GM23248 (cell line): ENCODE results near the gene GLYR1.

Experiments used
- EZH2 ChIP-seq: fragments of 200-600 bp; sonication (generic); IDR thresholded peaks from 2 replicates; pipeline ENCODE4 v1.6.1; 2018; ENCODE audit warnings: antibody characterized with exemption, mild to moderate bottlenecking; ENCODE audit not compliant: insufficient read depth, poor library complexity, severe bottlenecking
- EZH2phosphoT487 ChIP-seq: fragments of 200-600 bp; sonication (generic); IDR thresholded peaks from 2 replicates; pipeline ENCODE4 v1.6.1; 2018; ENCODE audit warnings: antibody characterized with exemption, moderate library complexity, mild to moderate bottlenecking, low read depth; ENCODE audit not compliant: insufficient read depth

GRCh38 chr16:4884209-4884608, 37.1 kb upstream of the GLYR1 start:
- TF ChIP-seq EZH2 (no peak), EZH2phosphoT487 (no peak)
